Activated CD8-positive, alpha-beta T cell treated with anti-CD3 and anti-CD28 coated beads for 36 hours (primary cell): ENCODE results near the gene JAML. TPM values are rescaled to one million over a fixed set of nuclear protein-coding genes. Genes with fewer than 3 reads are reported as not detected.

ENCODE experiments used
- ATAC-seq: fragments of 200-7000 bp; cut with Tn5 transposase; one replicate; pipeline ENCODE4 v1.10.0; 2021; ENCODE audit warnings: mild to moderate bottlenecking, moderate library complexity
- CTCF ChIA-PET: fragments of 350-600 bp; sonication (Branson Sonifier 250); formaldehyde crosslinking; loops from one replicate; lab custom pipeline; 2021; ENCODE audit warnings: antibody characterized with exemption; lab: Charles Lee
- POLR2A ChIA-PET: fragments of 350-600 bp; sonication (Branson Sonifier 250); formaldehyde crosslinking; loops from one replicate; lab custom pipeline; 2021; ENCODE audit warnings: antibody characterized with exemption; lab: Charles Lee
- DNase-seq: peaks from one replicate; pipeline ENCODE4 v3.0.0-alpha.2; 2020
- H3K27ac Mint-ChIP-seq: one replicate; pipeline ENCODE4 v1.8.0; 2021; ENCODE audit warnings: mild to moderate bottlenecking, mixed read lengths
- H3K27me3 Mint-ChIP-seq: one replicate; pipeline ENCODE4 v1.8.0; 2021; ENCODE audit warnings: mixed read lengths
- H3K36me3 Mint-ChIP-seq: one replicate; pipeline ENCODE4 v1.8.0; 2021; ENCODE audit warnings: low read depth, mixed read lengths
- H3K4me1 Mint-ChIP-seq: one replicate; pipeline ENCODE4 v1.8.0; 2021; ENCODE audit warnings: low read depth, mixed read lengths
- H3K4me3 Mint-ChIP-seq: one replicate; pipeline ENCODE4 v1.8.0; 2021; ENCODE audit warnings: mild to moderate bottlenecking, moderate library complexity, mixed read lengths
- H3K9me3 Mint-ChIP-seq: one replicate; pipeline ENCODE4 v1.8.0; 2021; ENCODE audit warnings: mixed read lengths
- intact Hi-C: fragments of 100-400 bp; cut with micrococcal nuclease; formaldehyde crosslinking; loops from one replicate; pipeline ENCODE4 v1.10.0; 2022
- total RNA-seq, 2 experiments: library from RNA; stranded (reverse); gene quantifications; one replicate each; pipeline ENCODE4 v1.2.3, GENCODE V29; 2021
- TF ChIP-seq, protein P1 (sequence below): fragments of 200-600 bp; IDR thresholded peaks from one replicate; pipeline ENCODE4 v1.8.0; 2022; ENCODE audit warnings: antibody characterized with exemption, mild to moderate bottlenecking

JAML gene
- total RNA-seq, 2 experiments from 2014 or later: 236 to 251 TPM

- DNase-seq: no peak
- Mint-ChIP-seq H3K27ac (peak overlapping the region; percentile 97), H3K9me3 (no peaks in the 10 kb centered on the region), H3K4me1 (peaks cover 76% of the 10 kb centered on the region), H3K36me3 (peaks cover 56% of the 10 kb centered on the region), H3K27me3 (no peaks in the 10 kb centered on the region), H3K4me3 (peak overlapping the region; percentile 29)
- no peak for ATAC-seq
- ChIA-PET CTCF (interaction anchor here (0.9 to 2.5 kb wide), 7 partner anchors 25 to 61 kb away, joined by 3 to 24 read pairs (median 3); no protein-coding TSS in a partner anchor), POLR2A (interaction anchor here (2.0 to 9.4 kb wide), 5 partner anchors 8 to 61 kb away, joined by 7 to 364 read pairs (median 40); partner anchors contain the start of genes JAML and MPZL3)
- TF ChIP-seq, protein P1, sequence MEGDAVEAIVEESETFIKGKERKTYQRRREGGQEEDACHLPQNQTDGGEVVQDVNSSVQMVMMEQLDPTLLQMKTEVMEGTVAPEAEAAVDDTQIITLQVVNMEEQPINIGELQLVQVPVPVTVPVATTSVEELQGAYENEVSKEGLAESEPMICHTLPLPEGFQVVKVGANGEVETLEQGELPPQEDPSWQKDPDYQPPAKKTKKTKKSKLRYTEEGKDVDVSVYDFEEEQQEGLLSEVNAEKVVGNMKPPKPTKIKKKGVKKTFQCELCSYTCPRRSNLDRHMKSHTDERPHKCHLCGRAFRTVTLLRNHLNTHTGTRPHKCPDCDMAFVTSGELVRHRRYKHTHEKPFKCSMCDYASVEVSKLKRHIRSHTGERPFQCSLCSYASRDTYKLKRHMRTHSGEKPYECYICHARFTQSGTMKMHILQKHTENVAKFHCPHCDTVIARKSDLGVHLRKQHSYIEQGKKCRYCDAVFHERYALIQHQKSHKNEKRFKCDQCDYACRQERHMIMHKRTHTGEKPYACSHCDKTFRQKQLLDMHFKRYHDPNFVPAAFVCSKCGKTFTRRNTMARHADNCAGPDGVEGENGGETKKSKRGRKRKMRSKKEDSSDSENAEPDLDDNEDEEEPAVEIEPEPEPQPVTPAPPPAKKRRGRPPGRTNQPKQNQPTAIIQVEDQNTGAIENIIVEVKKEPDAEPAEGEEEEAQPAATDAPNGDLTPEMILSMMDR: no peak
- intact Hi-C loops: no loop called here
Observed at GRCh38 chr11:118243161-118243560, 18.4 kb upstream of the JAML start.

- ChIA-PET CTCF (interaction anchor here (0.7 to 2.5 kb wide), 15 partner anchors 9 to 247 kb away, joined by 3 to 24 read pairs (median 4); partner anchors contain the start of genes JAML and MPZL3), POLR2A (interaction anchor here (0.6 to 9.4 kb wide), 13 partner anchors 10 to 118 kb away, joined by 3 to 364 read pairs (median 7); partner anchors contain the start of genes JAML, MPZL3 and UBE4A)
- no peak for DNase-seq
- peaks cover 78% of the 10 kb centered on the region for H3K4me1 Mint-ChIP-seq
- intact Hi-C loops: loop anchor here (2.0 kb wide), 1 partner anchor 15 kb away; no protein-coding TSS in a partner anchor
- no peaks in the 10 kb centered on the region for H3K27me3 Mint-ChIP-seq
- H3K27ac Mint-ChIP-seq: peak overlapping the region; percentile 97
- peaks cover 64% of the 10 kb centered on the region for H3K36me3 Mint-ChIP-seq
- H3K9me3 Mint-ChIP-seq: no peaks in the 10 kb centered on the region
- peak overlapping the region; percentile 86 for H3K4me3 Mint-ChIP-seq
- TF ChIP-seq, protein P1: no peak
- no peak for ATAC-seq
Observed at GRCh38 chr11:118241764-118242098, 16.9 kb upstream of the JAML start.

DNA sequence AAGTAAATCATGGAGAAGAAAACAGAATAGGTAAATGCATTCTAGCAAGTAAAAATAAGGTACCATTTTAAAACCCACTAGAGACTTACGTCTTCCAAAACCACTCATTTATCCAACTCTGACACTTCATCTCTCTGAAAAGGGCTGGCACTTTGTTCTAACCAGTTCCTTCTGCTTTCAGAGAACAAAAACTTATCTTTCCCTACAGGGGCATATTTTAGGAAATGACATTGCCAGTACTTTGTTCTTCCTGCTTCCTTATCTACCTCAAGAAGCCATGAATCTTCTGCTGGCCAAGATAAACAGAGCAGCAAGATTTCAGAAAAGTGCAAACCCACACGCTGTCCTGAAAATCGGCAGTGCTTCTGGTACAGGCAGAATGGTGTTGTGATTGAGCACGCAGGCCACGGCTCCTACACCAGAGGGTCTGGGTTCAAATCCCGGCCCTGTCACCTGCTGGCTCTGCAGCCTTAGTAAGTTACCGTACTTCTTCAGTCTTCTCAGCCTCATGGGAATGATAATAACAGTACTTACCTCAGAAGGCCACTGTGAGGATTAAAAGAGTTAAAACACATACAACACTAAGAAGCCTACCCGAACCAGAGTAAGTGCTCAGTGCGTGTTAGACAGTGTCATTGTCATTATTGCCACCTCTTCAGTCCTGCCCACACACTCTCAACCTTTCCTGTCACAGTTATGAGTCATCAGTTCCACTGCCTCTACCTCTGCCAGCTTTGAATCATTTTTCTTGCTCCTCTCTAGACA lies 16.4 kb upstream of the JAML start:
- Mint-ChIP-seq H3K4me3 (peak overlapping the region; percentile 86), H3K9me3 (no peaks in the 10 kb centered on the region)

DNA sequence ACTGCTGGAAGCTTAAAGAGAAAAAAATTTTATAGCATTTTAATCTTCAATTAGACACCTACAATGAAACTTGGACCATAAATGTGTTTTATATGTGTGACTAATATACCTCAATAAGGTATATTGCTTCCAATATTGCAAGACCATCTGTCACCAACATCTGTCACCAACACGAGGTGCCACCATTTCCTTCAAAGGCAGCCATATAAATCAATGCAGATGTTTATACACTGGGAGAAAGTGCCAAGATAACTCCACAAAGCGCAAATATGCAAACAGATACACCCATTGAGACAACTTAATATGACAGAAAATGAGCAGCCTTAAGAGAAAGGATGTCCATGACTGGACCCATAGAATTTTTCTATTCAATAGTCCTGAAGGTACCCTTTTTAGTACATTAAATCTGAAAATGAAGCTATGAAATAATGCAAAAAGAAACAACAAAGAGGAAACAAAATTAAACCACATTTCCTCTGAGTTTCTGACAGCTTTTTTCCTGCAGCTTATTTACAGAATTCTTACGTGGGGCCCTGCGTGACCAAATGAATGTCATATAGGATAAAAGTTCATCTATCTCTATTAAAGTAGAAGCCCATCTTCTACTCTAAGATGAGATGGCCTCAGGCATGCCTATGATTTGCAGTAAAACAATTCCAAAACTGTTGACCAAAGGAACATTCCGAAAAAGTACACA lies 14.8 kb upstream of the JAML start:
- ChIA-PET POLR2A (interaction anchor here (0.7 to 9.4 kb wide), 14 partner anchors 9 to 99 kb away, joined by 3 to 364 read pairs (median 8); partner anchors contain the start of genes JAML and MPZL3), CTCF (interaction anchor here (0.8 to 1.6 kb wide), 17 partner anchors 10 to 1009 kb away, joined by 3 to 12 read pairs (median 4); partner anchors contain the start of gene JAML)
- no peaks in the 10 kb centered on the region for H3K9me3 Mint-ChIP-seq
- H3K4me3 Mint-ChIP-seq: peak overlapping the region; percentile 86
- intact Hi-C loops: loop anchor here (2.0 to 5.0 kb wide), 2 partner anchors 13 to 37 kb away; no protein-coding TSS in a partner anchor
- H3K27me3 Mint-ChIP-seq: no peaks in the 10 kb centered on the region
- ATAC-seq (no peak), DNase-seq (peak; percentile 46)
- TF ChIP-seq, protein P1: no peak
- peaks cover 72% of the 10 kb centered on the region for H3K36me3 Mint-ChIP-seq
- H3K27ac Mint-ChIP-seq: peak overlapping the region; percentile 97
- H3K4me1 Mint-ChIP-seq: peaks cover 69% of the 10 kb centered on the region

More for the DNA sequence above, 16.4 kb upstream of the JAML start:
- ChIA-PET POLR2A (interaction anchor here (0.6 to 9.4 kb wide), 18 partner anchors 10 to 1708 kb away, joined by 3 to 364 read pairs (median 6); partner anchors contain the start of genes JAML, MPZL3 and UBE4A), CTCF (interaction anchor here (0.9 to 2.5 kb wide), 14 partner anchors 10 to 70 kb away, joined by 3 to 24 read pairs (median 4); partner anchors contain the start of genes JAML and MPZL3)
- Mint-ChIP-seq H3K36me3 (peaks cover 67% of the 10 kb centered on the region), H3K27ac (peak overlapping the region; percentile 97), H3K27me3 (no peaks in the 10 kb centered on the region), H3K4me1 (peaks cover 78% of the 10 kb centered on the region)
- intact Hi-C loops: loop anchor here (2.0 kb wide), 1 partner anchor 14 kb away; no protein-coding TSS in a partner anchor
- DNase-seq (peak; percentile 85), ATAC-seq (peak; percentile 82)
- TF ChIP-seq, protein P1: no peak
